K562 (cell line): ENCODE data around the gene BST1. TPM values are rescaled to one million over a fixed set of nuclear protein-coding genes. Genes with fewer than 3 reads are reported as not detected.

ENCODE experiments used
- BRD4 ChIP-seq: fragments of 200-600 bp; sonication (generic); IDR thresholded peaks from 2 replicates; pipeline ENCODE4 v1.6.1; 2017; ENCODE audit warnings: inconsistent platforms
- CBX1 ChIP-seq: sonication (generic); IDR thresholded peaks from 2 replicates; pipeline ENCODE4 v1.6.1; 2016; ENCODE audit warnings: antibody characterized with exemption, low read depth, mild to moderate bottlenecking
- CLOCK ChIP-seq: fragments of 250-450 bp; sonication (Bioruptor Pico); IDR thresholded peaks from 2 replicates; pipeline ENCODE4 v1.4.0; 2020; ENCODE audit warnings: mild to moderate bottlenecking, moderate library complexity, borderline replicate concordance
- MAFF ChIP-seq: IDR thresholded peaks from 2 replicates; pipeline ENCODE4 v1.6.1; 2012; ENCODE audit warnings: low read length, improper control_type of control experiment
- NR1H2 ChIP-seq: sonication (generic); formaldehyde crosslinking; IDR thresholded peaks from 2 replicates; pipeline ENCODE4 v1.4.0; 2020; ENCODE audit warnings: mild to moderate bottlenecking, missing genetic modification reagents
- PCBP2 ChIP-seq: fragments of 200-400 bp; formaldehyde crosslinking; IDR thresholded peaks from 2 replicates; pipeline ENCODE4 v1.6.1; 2018; ENCODE audit warnings: low read length, low read depth, mild to moderate bottlenecking, moderate library complexity; ENCODE audit not compliant: poor library complexity, severe bottlenecking
- SAFB ChIP-seq: fragments of 200-400 bp; formaldehyde crosslinking; IDR thresholded peaks from 2 replicates; pipeline ENCODE4 v1.6.1; 2017; ENCODE audit warnings: low read depth, low read length, borderline replicate concordance
- polyA plus RNA-seq, 8 experiments: library from polyadenylated mRNA; depleted of rRNA in 4 of 8; stranded (reverse) in 5 of 8; unstranded in 3 of 8; fragments of >200 nt; fragmentation: Nextera tagmentation in 2 of 8; fragmentation: Illumina TruSeq in 1 of 8; extraction: Ambion mirVana in 2 of 8; extraction: Trizol in 1 of 8; gene quantifications; 2 replicates each; pipeline versions ENCODE4 v1.2.1 to v1.2.3, GENCODE V29; 2011 to 2014; ENCODE audit warnings: inconsistent platforms in 1 of 8, missing spikeins in 1 of 8
- total RNA-seq, 7 experiments: library from RNA; depleted of rRNA in 6 of 7; stranded (reverse); fragments of >200 nt in 6 of 7; fragmentation: Illumina TruSeq in 2 of 7; extraction: Trizol in 2 of 7; gene quantifications; 2 replicates each; pipeline versions ENCODE4 v1.2.1 to v1.2.3, GENCODE V29; 2011 to 2021; ENCODE audit warnings: low replicate concordance in 1 of 7
- TF ChIP-seq, protein P1 (sequence below): fragments of 450-650 bp; IDR thresholded peaks from 2 replicates; pipeline ENCODE4 v1.6.1; 2016
- TF ChIP-seq, protein P2 (sequence below): sonication (generic); formaldehyde crosslinking; IDR thresholded peaks from 2 replicates; pipeline ENCODE4 v1.8.0; 2022; ENCODE audit warnings: mild to moderate bottlenecking, missing genetic modification reagents
- TF ChIP-seq, protein P3 (sequence below): fragments of 450-650 bp; IDR thresholded peaks from 2 replicates; pipeline ENCODE4 v1.6.1; 2016; ENCODE audit warnings: antibody characterized with exemption

BST1 gene
- total and polyA plus RNA-seq, 9 of the 15 experiments (the other 6 are each of a cell fraction or from before 2014, with no cell fraction given), result 0.04 to 0.38 (median 0.07) TPM; not detected in 6

DNA sequence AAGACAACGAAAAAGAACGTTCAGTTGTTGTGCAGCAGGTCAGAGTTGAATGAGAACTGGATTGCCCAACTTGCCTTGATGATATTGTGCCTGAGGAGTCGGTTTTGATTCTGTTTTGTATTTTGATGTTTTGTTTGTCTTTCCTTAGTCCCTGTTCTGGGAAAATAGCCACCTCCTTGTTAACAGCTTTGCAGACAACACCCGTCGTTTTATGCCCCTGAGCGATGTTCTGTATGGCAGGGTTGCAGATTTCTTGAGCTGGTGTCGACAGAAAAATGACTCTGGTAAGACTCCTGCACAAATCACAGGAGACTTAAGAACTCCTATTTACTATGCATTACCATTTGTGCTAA, 4.5 kb downstream of the BST1 start (continued):
- TF ChIP-seq, protein P1, sequence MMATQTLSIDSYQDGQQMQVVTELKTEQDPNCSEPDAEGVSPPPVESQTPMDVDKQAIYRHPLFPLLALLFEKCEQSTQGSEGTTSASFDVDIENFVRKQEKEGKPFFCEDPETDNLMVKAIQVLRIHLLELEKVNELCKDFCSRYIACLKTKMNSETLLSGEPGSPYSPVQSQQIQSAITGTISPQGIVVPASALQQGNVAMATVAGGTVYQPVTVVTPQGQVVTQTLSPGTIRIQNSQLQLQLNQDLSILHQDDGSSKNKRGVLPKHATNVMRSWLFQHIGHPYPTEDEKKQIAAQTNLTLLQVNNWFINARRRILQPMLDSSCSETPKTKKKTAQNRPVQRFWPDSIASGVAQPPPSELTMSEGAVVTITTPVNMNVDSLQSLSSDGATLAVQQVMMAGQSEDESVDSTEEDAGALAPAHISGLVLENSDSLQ, result no peak
- TF ChIP-seq, protein P2, sequence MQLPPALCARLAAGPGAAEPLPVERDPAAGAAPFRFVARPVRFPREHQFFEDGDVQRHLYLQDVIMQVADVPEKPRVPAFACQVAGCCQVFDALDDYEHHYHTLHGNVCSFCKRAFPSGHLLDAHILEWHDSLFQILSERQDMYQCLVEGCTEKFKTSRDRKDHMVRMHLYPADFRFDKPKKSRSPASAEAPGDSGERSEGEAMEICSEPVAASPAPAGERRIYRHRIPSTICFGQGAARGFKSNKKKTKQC (CRISPR knock-in tag), result no peak
- no peak for TF ChIP-seq BRD4
- TF ChIP-seq MAFF, result no peak
- TF ChIP-seq SAFB, result no peak
- TF ChIP-seq CBX1, result no peak
- TF ChIP-seq PCBP2, result no peak
- no peak for TF ChIP-seq NR1H2 (CRISPR knock-in tag)
- TF ChIP-seq CLOCK (CRISPR knock-in tag), result no peak
- TF ChIP-seq, protein P3, sequence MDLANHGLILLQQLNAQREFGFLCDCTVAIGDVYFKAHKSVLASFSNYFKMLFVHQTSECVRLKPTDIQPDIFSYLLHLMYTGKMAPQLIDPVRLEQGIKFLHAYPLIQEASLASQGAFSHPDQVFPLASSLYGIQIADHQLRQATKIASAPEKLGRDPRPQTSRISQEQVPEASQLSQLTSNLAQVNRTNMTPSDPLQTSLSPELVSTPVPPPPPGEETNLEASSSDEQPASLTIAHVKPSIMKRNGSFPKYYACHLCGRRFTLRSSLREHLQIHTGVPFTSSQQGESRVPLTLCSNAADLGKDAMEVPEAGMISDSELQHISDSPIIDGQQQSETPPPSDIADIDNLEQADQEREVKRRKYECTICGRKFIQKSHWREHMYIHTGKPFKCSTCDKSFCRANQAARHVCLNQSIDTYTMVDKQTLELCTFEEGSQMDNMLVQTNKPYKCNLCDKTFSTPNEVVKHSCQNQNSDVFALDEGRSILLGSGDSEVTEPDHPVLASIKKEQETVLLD, result no peak
